Retina (tissue), 1 donor: ENCODE results near the gene TAF13.
"Not testable (repeated sequence)": the region's sequence is repeated elsewhere in the genome, so short reads cannot be mapped to it uniquely, and the experiment has no call there.

ENCODE experiments used
- DNase-seq: peaks from one replicate; pipeline ENCODE4 v3.0.0-alpha.2; 2016

Gene TAF13

DNA sequence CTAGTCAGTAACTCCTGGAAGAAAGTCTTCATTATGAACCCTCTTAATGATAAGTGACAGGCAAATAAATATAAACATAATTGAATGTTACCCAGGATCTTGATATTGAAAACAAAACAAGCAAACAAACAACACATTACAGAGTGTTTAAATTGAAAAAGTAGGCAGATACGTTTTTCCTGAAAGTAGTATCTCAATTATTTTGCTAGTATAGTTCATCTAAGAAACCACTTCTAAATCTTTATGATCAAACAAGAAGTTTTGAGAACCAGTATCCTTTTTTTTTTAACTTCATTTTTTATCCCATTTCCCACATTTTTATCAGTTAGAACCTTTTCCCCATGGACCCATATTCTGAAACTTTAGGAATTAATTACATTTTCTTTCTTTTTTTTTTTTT lies 30.2 kb downstream of the TAF13 start:
- no peak for DNase-seq

DNA sequence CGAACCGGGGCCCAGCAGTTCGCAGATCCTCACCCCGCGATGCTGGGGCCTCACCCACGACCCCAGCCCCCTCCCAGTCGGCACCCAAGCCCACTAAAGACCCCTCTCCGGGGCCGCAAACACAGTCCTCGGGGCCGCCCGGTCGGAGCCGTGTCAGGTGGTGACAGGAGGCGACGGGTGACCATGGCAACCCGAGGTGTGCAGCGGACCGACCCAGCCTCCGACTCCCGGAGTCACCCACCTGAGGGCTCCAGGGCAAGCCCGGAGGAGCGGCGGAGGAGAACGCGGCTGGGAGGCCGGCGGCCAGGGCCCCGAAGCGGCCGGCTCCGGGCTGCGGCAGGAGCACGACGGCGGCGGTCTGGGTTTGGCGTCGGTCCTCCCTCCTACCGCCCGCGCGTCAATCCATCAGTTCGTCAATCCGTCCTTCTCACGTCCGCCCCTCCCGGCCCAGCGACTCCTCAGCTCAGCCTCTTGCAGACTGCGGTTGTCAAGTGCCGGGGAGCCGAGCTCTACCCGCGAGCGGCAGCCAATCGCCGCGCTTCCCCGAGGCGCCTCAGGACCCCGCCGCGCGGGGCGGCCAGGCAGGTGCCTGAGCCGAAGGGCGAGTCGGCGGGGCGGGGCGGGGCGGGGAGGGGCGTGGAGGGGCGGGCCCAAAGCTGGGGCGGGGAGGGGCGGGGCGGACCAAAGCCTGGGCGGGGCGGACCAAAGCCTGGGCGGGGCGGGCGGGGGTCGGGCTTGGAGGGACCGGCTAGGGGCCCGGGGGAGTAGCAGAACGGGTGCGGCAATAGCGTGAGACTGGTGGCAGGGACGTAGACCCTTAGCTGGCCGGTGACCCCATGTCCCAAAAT lies 34.0 kb downstream of the TAF13 start, which contains the start of gene WDR47:
Gene WDR47, minus strand, starts transcription at position 482 of the 848 bp plus-strand sequence. CDS start 18,590 bp downstream, outside the sequence.
- peak; percentile 95 for DNase-seq

DNA sequence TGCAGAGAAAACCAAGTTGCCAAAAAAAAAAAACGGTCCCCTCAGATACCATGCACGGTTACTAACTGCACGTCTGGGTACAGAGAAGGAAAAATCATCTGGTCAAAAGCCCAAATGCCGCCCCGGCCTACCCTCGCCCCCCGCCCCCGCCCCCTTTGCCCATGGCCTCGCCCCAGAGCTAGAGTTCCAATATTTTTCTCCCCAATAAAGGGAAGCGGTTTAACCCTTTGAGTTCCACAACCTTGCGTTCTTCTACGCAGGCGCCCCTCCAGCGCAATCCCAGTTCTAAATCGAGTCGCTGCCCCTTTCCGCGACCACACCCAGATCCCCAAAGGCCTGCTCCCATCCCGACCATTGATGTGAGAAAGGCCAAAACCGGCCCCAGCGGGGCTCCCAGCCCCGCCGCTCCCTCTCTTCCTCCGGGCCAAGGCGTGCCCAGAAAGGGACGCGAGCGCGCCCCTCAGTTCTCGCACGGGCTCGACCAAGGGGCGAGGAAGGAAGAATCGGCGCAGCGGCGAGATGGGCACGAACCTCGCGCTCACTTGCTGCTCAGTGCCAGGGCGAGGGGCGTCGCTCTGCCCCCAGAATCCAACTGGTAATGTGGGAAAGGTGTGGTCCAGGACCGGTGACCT lies 34.7 kb downstream of the TAF13 start:
- DNase-seq: peak; percentile 86

DNA sequence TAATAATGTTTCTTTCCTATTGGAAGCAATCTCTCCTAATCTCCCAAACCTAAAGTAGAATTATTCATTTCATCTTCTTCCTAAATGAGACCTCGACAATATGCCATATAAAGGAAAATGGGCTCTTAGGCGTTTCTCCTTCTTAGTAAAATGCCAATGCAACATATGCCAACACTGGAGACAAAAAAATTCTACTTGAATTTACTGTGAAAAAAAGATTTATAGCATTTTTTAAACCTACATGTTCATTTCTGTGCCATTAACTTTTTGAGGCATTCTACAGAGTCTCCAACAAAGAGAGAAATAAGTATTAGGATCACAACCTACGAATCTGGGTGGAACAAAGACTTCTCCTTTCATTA lies 35.2 kb downstream of the TAF13 start:
- peak; percentile 5 for DNase-seq

DNA sequence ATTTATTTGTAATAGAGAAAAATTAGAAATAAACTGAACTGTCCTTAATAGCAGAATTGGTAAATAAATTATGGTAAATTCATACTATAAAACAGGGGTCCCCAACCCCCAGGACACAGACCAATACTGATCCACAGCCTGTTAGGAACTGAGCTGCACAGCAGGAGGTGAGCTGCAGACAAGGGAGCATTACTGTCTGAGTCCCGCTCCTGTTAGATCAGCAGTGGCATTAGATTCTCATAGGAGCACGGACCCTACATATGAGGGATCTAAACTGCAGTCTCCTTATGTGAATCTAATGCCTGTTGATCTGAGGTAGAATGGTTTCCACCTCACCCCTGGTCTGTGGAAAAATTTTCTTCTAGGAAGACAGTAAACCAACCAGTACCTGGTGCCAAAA lies 41.4 kb downstream of the TAF13 start:
- no peak for DNase-seq

DNA sequence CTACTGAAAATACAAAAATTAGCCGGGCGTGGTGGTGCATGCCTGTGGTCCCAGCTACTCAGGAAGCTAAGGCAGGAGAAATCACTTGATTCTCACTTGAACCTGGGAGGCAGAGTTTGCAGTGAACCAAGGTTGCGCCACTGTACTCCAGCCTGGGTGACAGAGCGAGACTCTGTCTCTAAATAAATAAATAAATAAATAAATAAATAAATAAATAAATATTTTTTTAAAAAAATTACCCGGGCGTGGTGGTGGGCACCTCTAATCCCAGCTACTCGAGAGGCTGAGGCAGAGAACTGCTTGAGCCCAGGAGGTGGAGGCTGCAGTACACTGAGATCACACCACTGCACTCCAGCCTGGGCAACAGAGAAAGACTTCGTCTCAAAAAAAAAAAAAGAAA lies 46.3 kb downstream of the TAF13 start:
- not testable (repeated sequence) for DNase-seq

DNA sequence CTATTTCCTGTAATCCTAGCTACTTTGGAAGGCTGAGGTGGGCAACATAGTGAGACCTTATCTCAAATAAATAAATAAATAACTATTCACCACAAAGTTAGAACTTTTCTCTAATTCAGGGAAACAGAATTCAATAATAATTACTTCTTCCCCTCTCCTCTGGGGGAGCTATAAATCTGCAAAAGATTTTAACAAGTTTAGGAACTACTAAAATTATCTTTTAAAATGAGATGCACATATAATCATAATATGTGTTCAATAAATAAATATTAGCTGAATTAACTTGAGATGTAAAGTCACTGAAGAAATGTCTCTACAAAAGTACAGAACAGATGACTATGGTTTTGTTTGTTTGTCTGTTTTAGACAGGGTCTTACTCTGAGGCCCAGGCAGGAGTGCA lies 48.0 kb downstream of the TAF13 start:
- DNase-seq: no peak

DNA sequence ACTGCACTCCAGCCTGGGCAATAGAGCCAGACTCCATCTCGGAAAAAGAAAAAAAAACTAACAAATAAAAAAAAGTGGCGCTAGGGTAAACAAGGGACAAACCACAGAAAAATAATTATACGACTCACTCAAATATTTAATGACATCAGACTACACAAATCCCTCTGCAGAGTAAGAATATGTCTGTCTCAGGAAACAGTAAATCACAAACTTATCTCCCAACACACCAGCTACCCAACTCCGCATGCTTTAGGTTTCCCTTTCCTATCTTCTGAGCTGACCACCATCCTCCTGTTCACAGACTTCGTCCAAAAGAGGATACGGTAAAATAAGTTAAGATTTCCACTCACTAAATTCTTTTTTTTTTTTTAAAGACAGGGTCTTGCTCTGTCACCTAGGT lies 50.1 kb downstream of the TAF13 start:
- DNase-seq: no peak

DNA sequence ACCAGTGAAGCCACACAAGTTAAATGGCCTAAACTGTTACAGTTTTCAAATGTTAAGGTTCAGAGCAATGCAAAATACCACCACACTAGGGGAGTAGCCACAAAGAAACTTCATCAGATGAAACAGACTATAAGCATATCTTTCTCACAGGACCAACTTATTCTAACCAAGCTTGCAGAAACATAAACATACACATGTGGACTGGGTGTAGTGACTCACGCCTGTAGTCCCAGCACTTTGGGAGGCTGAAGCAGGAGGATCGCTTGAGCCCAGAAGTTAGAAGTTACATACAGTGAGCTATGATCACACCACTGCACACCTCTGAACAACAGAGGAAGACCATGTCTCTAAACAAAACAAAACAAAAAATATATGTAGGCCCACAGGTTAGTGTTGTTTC lies 51.2 kb downstream of the TAF13 start:
- DNase-seq: no peak

DNA sequence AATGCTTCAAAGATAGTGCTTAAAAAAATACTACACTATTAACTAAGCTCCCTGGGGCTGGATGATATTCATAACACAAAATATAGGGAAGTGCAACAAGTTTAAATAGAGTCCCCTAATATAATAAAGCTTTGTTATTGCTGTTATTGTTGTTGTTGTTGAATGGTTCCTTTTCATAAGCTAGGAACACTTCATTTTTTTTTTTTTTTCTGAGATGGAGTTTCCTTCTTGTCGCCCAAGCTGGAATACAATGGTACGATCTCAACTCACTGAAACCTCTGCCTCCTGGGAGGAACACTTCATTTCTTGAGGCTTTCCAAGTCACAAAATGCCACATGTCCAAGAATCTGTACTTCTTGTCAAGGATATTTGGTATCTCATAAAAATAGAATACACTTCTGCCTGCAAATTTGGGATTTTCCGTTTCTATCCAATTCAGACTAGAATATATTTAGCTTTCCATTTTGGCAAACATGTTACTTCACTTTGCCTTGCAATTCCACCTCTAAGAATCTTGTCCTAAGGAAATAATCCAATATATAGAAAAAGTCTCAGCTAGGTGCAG lies 55.0 kb downstream of the TAF13 start:
- DNase-seq: no peak

DNA sequence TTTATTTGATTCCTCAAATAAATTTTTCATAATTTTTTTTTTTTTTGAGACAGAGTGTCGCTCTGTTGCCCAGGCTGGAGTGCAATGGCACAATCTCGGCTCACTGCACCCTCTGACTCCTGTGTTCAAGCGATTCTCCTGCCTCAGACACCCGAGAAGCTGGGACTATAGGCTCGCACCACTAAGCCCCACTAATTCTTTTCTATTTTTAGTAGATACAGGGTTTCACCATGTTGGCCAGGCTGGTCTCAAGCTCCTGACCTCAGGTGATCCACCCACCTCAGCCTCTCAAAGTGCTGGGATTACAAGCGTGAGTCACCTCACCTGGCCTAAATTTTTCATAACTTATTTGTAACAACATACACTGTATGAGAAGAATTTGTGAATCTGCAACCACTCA lies 58.1 kb downstream of the TAF13 start:
- not testable (repeated sequence) for DNase-seq

DNA sequence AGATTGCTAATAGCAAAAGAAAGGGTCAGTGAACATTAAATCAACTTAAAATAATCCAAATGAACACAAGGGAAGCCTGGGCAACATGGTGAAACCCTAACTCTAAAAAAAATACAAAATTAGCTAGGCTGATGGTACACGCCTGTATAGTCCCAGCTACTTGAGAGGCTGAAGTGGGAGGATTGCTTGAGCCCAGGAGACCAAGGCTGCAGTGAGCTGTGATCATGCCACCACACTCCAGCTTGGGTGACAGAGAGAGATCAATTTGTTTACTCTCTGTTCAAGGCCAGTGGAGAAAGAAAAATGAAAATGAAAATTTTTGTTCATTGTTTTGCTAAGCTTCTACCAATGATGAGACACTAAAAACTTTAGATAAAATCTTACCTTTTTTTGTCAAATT lies 58.7 kb downstream of the TAF13 start:
- no peak for DNase-seq
